Cardiac muscle cell (in vitro differentiated cells and primary cell): ENCODE results near the gene ANKRD39. TPM values are rescaled to one million over a fixed set of nuclear protein-coding genes. Genes with fewer than 3 reads are reported as not detected.
A peak's percentile ranks its signal among the peaks of the same experiment; 100 is the strongest.

ENCODE experiments used
- DNase-seq, 2 donors: peaks; one replicate each; pipeline versions ENCODE4 v3.0.0 to v3.0.0-alpha.2; 2010 to 2017; ENCODE audit warnings: low read depth in 1 of 2, low spot score in 1 of 2
- H3K27ac ChIP-seq: fragments of 200-600 bp; sonication (generic); 2 replicates; pipeline ENCODE4 v1.5.1; 2016
- H3K27me3 ChIP-seq: fragments of 200-600 bp; sonication (generic); 2 replicates; pipeline ENCODE4 v1.6.0; 2016; ENCODE audit warnings: control low read depth
- H3K36me3 ChIP-seq: fragments of 200-600 bp; sonication (generic); 2 replicates; pipeline ENCODE4 v1.5.1; 2016; ENCODE audit warnings: control low read depth
- H3K4me1 ChIP-seq: fragments of 200-600 bp; sonication (generic); 2 replicates; pipeline ENCODE4 v1.8.1; 2017; ENCODE audit warnings: low read depth, mild to moderate bottlenecking, mixed run types
- H3K4me3 ChIP-seq: fragments of 200-600 bp; sonication (generic); 2 replicates; pipeline ENCODE4 v1.5.1; 2016; ENCODE audit warnings: mild to moderate bottlenecking
- H3K9me3 ChIP-seq: fragments of 200-600 bp; sonication (generic); 2 replicates; pipeline ENCODE4 v1.5.1; 2017; ENCODE audit warnings: low read depth, mild to moderate bottlenecking, control low read depth
- polyA plus RNA-seq: library from polyadenylated mRNA; unstranded; fragments of >200 nt; fragmentation: Nextera tagmentation; extraction: Ambion mirVana; gene quantifications from 2 replicates; pipeline ENCODE4 v1.2.1, GENCODE V29; 2016
- total RNA-seq: library from RNA; depleted of rRNA; stranded (reverse); fragments of >200 nt; gene quantifications from 2 replicates; pipeline ENCODE4 v1.2.3, GENCODE V29; 2016
- TF ChIP-seq, protein P1 (sequence below): IDR thresholded peaks from 2 replicates; pipeline ENCODE4 v1.5.1; 2012; ENCODE audit warnings: low read depth, mild to moderate bottlenecking, low read length

Gene ANKRD39
- total and polyA plus RNA-seq, 2 experiments from 2014 or later = 27.8 to 32.3 TPM

DNA sequence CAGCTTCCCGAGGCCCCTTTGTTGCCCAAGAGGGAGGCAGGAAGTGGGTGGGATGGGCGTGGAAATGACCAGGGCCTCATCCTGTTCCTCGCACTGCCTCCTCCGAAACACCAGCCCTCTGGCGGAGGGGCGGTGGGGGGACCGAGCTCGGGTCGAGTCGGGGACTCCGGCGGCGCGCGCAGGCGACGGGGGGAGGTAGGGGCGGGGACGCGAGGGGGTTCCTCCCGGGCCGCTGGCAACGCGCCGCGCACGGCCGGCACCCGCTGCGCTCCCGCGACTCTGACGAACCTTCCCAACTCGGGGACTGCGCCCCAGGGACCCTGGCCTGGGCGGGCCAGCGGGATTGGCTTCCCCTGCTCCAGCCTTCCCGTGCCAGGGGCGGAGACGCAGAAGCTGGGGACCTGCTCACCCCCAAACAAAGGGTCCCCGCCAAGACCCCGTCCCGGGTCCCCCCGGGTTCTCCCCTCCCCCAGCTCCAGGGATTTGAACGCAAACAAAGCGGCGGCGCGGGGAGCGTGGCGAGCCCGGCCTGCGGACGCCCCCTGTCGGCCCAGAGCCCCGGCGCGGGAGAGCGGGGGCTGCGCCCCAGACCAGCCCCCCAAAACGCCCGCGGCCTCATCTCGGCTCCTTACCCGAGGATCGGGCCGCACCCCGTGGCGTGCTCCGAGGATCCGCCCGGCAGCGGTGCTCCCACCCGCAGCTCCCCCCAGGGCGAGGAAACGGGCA is 10.9 kb upstream of the ANKRD39 start:
- no peaks in the 10 kb centered on the region for H3K27me3 ChIP-seq
- H3K36me3 ChIP-seq = peaks cover 21% of the 10 kb centered on the region
- H3K4me1 ChIP-seq = peaks cover 3% of the 10 kb centered on the region

DNA sequence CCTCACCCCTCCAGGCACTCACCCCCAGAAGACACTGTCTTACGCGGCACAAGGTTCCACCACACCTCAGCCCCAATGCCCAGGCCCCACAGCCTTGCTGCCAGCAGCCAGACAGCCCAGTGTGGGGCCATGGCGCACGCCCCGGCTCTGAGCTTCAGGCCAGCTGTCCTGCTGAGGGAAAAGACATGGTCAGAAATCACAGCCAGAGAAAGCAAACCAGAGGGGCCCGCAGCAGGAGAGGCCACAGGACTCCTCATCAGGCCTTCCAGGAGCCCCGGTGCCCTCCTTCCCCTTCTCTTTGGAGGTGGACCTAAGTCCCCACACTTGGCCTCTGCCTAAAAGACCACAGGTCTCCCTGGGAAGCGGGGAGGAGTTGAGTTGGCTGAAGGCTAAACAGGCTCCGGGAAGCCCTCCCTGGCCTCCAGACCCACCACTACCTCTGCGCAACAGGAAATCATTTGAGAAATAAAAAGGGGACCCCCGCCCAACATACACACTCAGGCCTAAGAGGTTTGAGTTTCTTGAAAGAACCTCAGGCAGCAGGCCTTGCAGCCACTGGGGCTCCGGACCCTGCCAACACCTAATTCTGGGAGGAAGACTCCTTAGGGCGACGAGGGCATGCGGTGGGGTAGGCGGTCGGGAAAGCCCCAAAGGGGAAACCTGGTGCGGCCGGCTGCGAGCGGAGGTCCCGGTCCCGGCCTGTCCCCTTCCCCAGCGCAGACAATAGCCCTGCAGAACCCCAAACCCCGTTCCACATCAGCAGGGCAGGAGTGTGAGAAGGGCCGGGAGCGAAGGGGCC is 10.1 kb upstream of the ANKRD39 start:
- DNase-seq = no peak

More for the DNA sequence above, 10.9 kb upstream of the ANKRD39 start:
- TF ChIP-seq, protein P1, sequence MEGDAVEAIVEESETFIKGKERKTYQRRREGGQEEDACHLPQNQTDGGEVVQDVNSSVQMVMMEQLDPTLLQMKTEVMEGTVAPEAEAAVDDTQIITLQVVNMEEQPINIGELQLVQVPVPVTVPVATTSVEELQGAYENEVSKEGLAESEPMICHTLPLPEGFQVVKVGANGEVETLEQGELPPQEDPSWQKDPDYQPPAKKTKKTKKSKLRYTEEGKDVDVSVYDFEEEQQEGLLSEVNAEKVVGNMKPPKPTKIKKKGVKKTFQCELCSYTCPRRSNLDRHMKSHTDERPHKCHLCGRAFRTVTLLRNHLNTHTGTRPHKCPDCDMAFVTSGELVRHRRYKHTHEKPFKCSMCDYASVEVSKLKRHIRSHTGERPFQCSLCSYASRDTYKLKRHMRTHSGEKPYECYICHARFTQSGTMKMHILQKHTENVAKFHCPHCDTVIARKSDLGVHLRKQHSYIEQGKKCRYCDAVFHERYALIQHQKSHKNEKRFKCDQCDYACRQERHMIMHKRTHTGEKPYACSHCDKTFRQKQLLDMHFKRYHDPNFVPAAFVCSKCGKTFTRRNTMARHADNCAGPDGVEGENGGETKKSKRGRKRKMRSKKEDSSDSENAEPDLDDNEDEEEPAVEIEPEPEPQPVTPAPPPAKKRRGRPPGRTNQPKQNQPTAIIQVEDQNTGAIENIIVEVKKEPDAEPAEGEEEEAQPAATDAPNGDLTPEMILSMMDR = peak; percentile 68
- DNase-seq = peak; percentile 90 to 97
- H3K9me3 ChIP-seq = no peaks in the 10 kb centered on the region
- peak overlapping the region; percentile 89 for H3K4me3 ChIP-seq
- H3K27ac ChIP-seq = peak overlapping the region; percentile 94

GRCh38 chr2:96866986-96867755 is 9.4 kb upstream of the ANKRD39 start:
- Histone ChIP-seq H3K27ac (peak overlapping the region; percentile 94), H3K4me3 (peak overlapping the region; percentile 89), H3K36me3 (peaks cover 33% of the 10 kb centered on the region), H3K27me3 (no peaks in the 10 kb centered on the region), H3K4me1 (peaks cover 3% of the 10 kb centered on the region), H3K9me3 (no peaks in the 10 kb centered on the region)
- TF ChIP-seq, protein P1 = no peak
- no peak for DNase-seq

More for the DNA sequence above, 10.1 kb upstream of the ANKRD39 start:
- H3K4me3 ChIP-seq = peak overlapping the region; percentile 89
- TF ChIP-seq, protein P1 = no peak
- H3K36me3 ChIP-seq = peaks cover 29% of the 10 kb centered on the region
- peaks cover 3% of the 10 kb centered on the region for H3K4me1 ChIP-seq
- H3K27me3 ChIP-seq = no peaks in the 10 kb centered on the region
- peak overlapping the region; percentile 94 for H3K27ac ChIP-seq
- H3K9me3 ChIP-seq = no peaks in the 10 kb centered on the region

- DNase-seq = no peak
- Histone ChIP-seq H3K4me1 (peaks cover 3% of the 10 kb centered on the region), H3K9me3 (no peaks in the 10 kb centered on the region), H3K27me3 (no peaks in the 10 kb centered on the region), H3K27ac (no peak overlapping the region), H3K4me3 (no peak overlapping the region), H3K36me3 (peaks cover 36% of the 10 kb centered on the region)
- TF ChIP-seq, protein P1 = no peak
Measured at GRCh38 chr2:96866586-96866985, 8.8 kb upstream of the ANKRD39 start.

GRCh38 chr2:96866149-96866548 is 8.3 kb upstream of the ANKRD39 start:
- H3K27ac ChIP-seq = no peak overlapping the region
- no peaks in the 10 kb centered on the region for H3K27me3 ChIP-seq
- no peaks in the 10 kb centered on the region for H3K9me3 ChIP-seq
- peaks cover 3% of the 10 kb centered on the region for H3K4me1 ChIP-seq
- H3K36me3 ChIP-seq = peaks cover 38% of the 10 kb centered on the region
- no peak for DNase-seq
- H3K4me3 ChIP-seq = no peak overlapping the region
- TF ChIP-seq, protein P1 = no peak
